ENCODE data around the gene SUMO3. TPM values are rescaled to one million over a fixed set of nuclear protein-coding genes. Genes with fewer than 3 reads are reported as not detected.

Gene SUMO3
- total RNA-seq, 1 experiment from 2014 or later, result 62.3 TPM

DNA sequence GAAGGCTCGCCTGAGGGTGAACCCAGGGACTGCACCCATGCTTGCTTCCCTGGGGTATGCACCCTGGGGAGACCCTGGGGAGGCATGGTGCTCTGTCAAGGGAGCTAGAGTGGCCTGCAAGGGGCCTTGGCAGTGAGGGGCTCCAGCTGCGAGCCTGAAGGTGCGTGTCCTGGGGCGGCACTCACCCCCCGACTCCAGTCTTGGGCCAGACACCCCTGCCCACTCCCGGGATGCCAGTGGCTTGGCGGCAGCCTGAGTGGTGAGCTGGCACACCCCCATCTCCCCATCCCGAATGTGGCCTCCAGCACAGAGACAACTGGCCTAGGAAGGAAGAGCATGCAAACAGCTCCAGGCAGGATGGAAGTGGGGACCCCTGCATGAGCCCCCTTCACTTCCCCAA lies 2.6 kb downstream of the SUMO3 start:
- no peak overlapping the region for H3K27ac Mint-ChIP-seq (ENCODE audit: low read depth, unreplicated experiment)
- intact Hi-C loops (cut with micrococcal nuclease), result loop anchor here (5.0 kb wide), 2 partner anchors 57 to 112 kb away; partner anchors contain the start of gene PTTG1IP
- BruUV-seq (replicated peaks), result no TSS peak
- ChIA-PET CTCF (interaction anchor here (1.0 kb wide), 1 partner anchor 7 kb away, joined by 3 read pairs; no protein-coding TSS in a partner anchor), POLR2A (interaction anchor here (0.8 to 2.3 kb wide), 3 partner anchors 12 to 36 kb away, joined by 3 to 7 read pairs (median 3); partner anchors contain the start of gene UBE2G2)
- H3K9me3 Mint-ChIP-seq (ENCODE audit: unreplicated experiment), result peaks cover 6% of the 10 kb centered on the region
- DNase-seq (ENCODE audit: unreplicated experiment), result no peak
- no peak overlapping the region for H3K4me3 Mint-ChIP-seq (ENCODE audit: unreplicated experiment)
- H3K4me1 Mint-ChIP-seq (ENCODE audit: insufficient read depth, unreplicated experiment), result peaks cover 16% of the 10 kb centered on the region
- H3K27me3 Mint-ChIP-seq (ENCODE audit: insufficient read depth, unreplicated experiment), result no peaks in the 10 kb centered on the region
- no peak for TF ChIP-seq CTCF (IDR thresholded peaks at IDR 0.05; ENCODE audit: unreplicated experiment)
- peaks cover 24% of the 10 kb centered on the region for H3K36me3 Mint-ChIP-seq (ENCODE audit: insufficient read depth, unreplicated experiment)

- ChIA-PET CTCF (no interaction called here), POLR2A (interaction anchor here (0.8 to 2.3 kb wide), 3 partner anchors 11 to 37 kb away, joined by 3 to 7 read pairs (median 3); partner anchors contain the start of gene UBE2G2)
- peaks cover 29% of the 10 kb centered on the region for H3K36me3 Mint-ChIP-seq (ENCODE audit: insufficient read depth, unreplicated experiment)
- intact Hi-C loops (cut with micrococcal nuclease), result loop anchor here (5.0 kb wide), 2 partner anchors 58 to 113 kb away; partner anchors contain the start of gene PTTG1IP
- H3K9me3 Mint-ChIP-seq (ENCODE audit: unreplicated experiment), result no peaks in the 10 kb centered on the region
- no TSS peak for BruUV-seq (replicated peaks)
- no peak for DNase-seq (ENCODE audit: unreplicated experiment)
- no peak overlapping the region for H3K4me3 Mint-ChIP-seq (ENCODE audit: unreplicated experiment)
- H3K27me3 Mint-ChIP-seq (ENCODE audit: insufficient read depth, unreplicated experiment), result no peaks in the 10 kb centered on the region
- no peak for TF ChIP-seq CTCF (IDR thresholded peaks at IDR 0.05; ENCODE audit: unreplicated experiment)
- no peak overlapping the region for H3K27ac Mint-ChIP-seq (ENCODE audit: low read depth, unreplicated experiment)
- H3K4me1 Mint-ChIP-seq (ENCODE audit: insufficient read depth, unreplicated experiment), result peaks cover 16% of the 10 kb centered on the region
These were observed 3.3 kb downstream of the SUMO3 start for GRCh38 chr21:44814498-44815023.

DNA sequence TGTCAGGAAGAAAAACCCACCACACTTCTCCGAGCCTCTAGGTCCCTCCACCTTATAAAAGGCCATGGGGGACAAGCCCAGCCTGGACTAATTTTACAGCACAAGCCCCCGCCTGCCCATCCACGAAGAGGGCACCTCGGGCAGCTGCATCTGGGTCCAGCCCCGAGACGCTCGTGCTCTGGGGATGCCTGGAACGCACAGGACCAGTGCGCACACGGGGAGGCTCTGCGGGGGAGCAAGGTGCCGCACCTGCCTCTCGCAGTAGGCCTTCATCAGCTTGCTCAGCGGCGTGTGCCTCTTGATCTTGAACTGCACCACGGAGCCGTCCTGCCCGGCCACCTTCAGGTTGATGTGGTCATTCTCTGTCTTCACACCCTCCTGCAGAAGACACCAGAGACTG lies 4.1 kb downstream of the SUMO3 start:
- H3K27ac Mint-ChIP-seq (ENCODE audit: low read depth, unreplicated experiment), result no peak overlapping the region
- POLR2A ChIA-PET, result no interaction called here

DNA sequence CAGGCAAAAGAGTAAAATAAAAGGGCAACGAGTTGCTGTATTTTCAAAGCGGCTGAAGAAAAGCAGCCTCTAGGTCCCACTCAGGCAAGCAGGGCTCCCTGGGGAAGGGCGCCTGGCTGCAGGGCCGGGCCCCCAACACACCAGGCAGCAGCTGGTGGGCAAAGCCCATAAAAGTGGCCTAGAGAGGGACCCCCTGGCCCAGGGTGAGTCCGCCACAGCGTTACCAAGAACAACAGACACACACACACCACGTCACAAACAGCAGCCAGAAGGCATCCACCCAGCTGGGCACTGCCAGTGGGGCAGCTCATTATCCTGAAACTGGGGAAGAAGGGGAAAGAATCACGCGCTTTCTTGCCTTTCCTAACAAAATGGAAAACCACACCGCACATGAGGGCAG lies 4.7 kb downstream of the SUMO3 start:
- CTCF ChIA-PET, result no interaction called here
- no peak for DNase-seq (ENCODE audit: unreplicated experiment)
- no peaks in the 10 kb centered on the region for H3K9me3 Mint-ChIP-seq (ENCODE audit: unreplicated experiment)
- H3K4me1 Mint-ChIP-seq (ENCODE audit: insufficient read depth, unreplicated experiment), result peaks cover 16% of the 10 kb centered on the region
- POLR2A ChIA-PET, result no interaction called here
- no TSS peak for BruUV-seq (replicated peaks)
- intact Hi-C loops (cut with micrococcal nuclease), result no loop called here
- no peaks in the 10 kb centered on the region for H3K27me3 Mint-ChIP-seq (ENCODE audit: insufficient read depth, unreplicated experiment)
- no peak overlapping the region for H3K27ac Mint-ChIP-seq (ENCODE audit: low read depth, unreplicated experiment)
- no peak for TF ChIP-seq CTCF (IDR thresholded peaks at IDR 0.05; ENCODE audit: unreplicated experiment)
- peaks cover 41% of the 10 kb centered on the region for H3K36me3 Mint-ChIP-seq (ENCODE audit: insufficient read depth, unreplicated experiment)
- no peak overlapping the region for H3K4me3 Mint-ChIP-seq (ENCODE audit: unreplicated experiment)

More for the DNA sequence above, 4.1 kb downstream of the SUMO3 start:
- no TSS peak for BruUV-seq (replicated peaks)
- H3K4me1 Mint-ChIP-seq (ENCODE audit: insufficient read depth, unreplicated experiment), result peaks cover 16% of the 10 kb centered on the region
- CTCF ChIA-PET, result no interaction called here
- H3K4me3 Mint-ChIP-seq (ENCODE audit: unreplicated experiment), result no peak overlapping the region
- peaks cover 35% of the 10 kb centered on the region for H3K36me3 Mint-ChIP-seq (ENCODE audit: insufficient read depth, unreplicated experiment)
- TF ChIP-seq CTCF (IDR thresholded peaks at IDR 0.05; ENCODE audit: unreplicated experiment), result no peak
- H3K27me3 Mint-ChIP-seq (ENCODE audit: insufficient read depth, unreplicated experiment), result no peaks in the 10 kb centered on the region
- DNase-seq (ENCODE audit: unreplicated experiment), result no peak
- no peaks in the 10 kb centered on the region for H3K9me3 Mint-ChIP-seq (ENCODE audit: unreplicated experiment)
- intact Hi-C loops (cut with micrococcal nuclease), result no loop called here
